OCI-LY1 (cell line): ENCODE data around the gene FNDC4.

Source experiments
- H2AFZ ChIP-seq: fragments of 200-600 bp; sonication (generic), shearing (Covaris generic); 2 replicates; pipeline ENCODE4 v1.6.0; 2014; ENCODE audit warnings: antibody characterized with exemption, mild to moderate bottlenecking, low read length
- H3F3A ChIP-seq: fragments of 200-600 bp; sonication (generic), shearing (Covaris generic); 2 replicates; pipeline ENCODE4 v1.6.0; 2014; ENCODE audit warnings: mild to moderate bottlenecking, antibody characterized with exemption, low read length, moderate library complexity; ENCODE audit not compliant: insufficient read depth
- H3K27ac ChIP-seq: fragments of 200-600 bp; sonication (generic); 2 replicates; pipeline ENCODE4 v1.5.1; 2014; ENCODE audit warnings: low read length, mixed run types, mild to moderate bottlenecking, low read depth; ENCODE audit not compliant: poor library complexity, severe bottlenecking
- H3K27me3 ChIP-seq: fragments of 200-600 bp; sonication (generic); 2 replicates; pipeline ENCODE4 v1.6.0; 2014; ENCODE audit warnings: antibody characterized with exemption, mild to moderate bottlenecking, low read length, moderate library complexity; ENCODE audit not compliant: insufficient read depth
- H3K36me3 ChIP-seq: fragments of 200-600 bp; sonication (generic); 2 replicates; pipeline ENCODE4 v1.6.1; 2014; ENCODE audit warnings: mild to moderate bottlenecking, antibody characterized with exemption, low read length, moderate library complexity, mixed read lengths; ENCODE audit not compliant: insufficient read depth
- H3K4me1 ChIP-seq: fragments of 200-600 bp; sonication (generic); 2 replicates; pipeline ENCODE4 v1.5.1; 2014; ENCODE audit warnings: mild to moderate bottlenecking, low read length, moderate library complexity; ENCODE audit not compliant: insufficient read depth, severe bottlenecking
- H3K4me2 ChIP-seq: fragments of 200-600 bp; sonication (generic), shearing (Covaris generic); 2 replicates; pipeline ENCODE4 v1.6.1; 2014; ENCODE audit warnings: low read length
- H3K4me3 ChIP-seq: fragments of 200-600 bp; sonication (generic); 2 replicates; pipeline ENCODE4 v1.5.1; 2014; ENCODE audit warnings: low read length, low read depth, mild to moderate bottlenecking, mixed read lengths; ENCODE audit not compliant: poor library complexity, severe bottlenecking
- H3K79me2 ChIP-seq: fragments of 200-600 bp; shearing (Covaris generic); 2 replicates; pipeline ENCODE4 v1.6.1; 2016; ENCODE audit warnings: mixed run types, low read length, mixed read lengths; ENCODE audit not compliant: insufficient read depth
- H3K9ac ChIP-seq: fragments of 200-600 bp; sonication (generic), shearing (Covaris generic); 2 replicates; pipeline ENCODE4 v1.6.1; 2014; ENCODE audit warnings: mild to moderate bottlenecking, low read length, mixed read lengths
- H3K9me2 ChIP-seq: fragments of 200-600 bp; sonication (generic), shearing (Covaris generic); 2 replicates; pipeline ENCODE4 v1.6.1; 2014; ENCODE audit warnings: low read depth, mild to moderate bottlenecking, low read length, mixed read lengths
- H3K9me3 ChIP-seq: fragments of 200-600 bp; shearing (Covaris generic); 2 replicates; pipeline ENCODE4 v1.6.1; 2014; ENCODE audit warnings: low read length, mixed read lengths
- H4K20me1 ChIP-seq: fragments of 200-600 bp; sonication (generic), shearing (Covaris generic); 2 replicates; pipeline ENCODE4 v1.6.0; 2016; ENCODE audit warnings: mild to moderate bottlenecking, low read length; ENCODE audit not compliant: insufficient read depth
- CTCF ChIP-seq: fragments of 200-600 bp; sonication (generic), shearing (Covaris generic); IDR thresholded peaks from 2 replicates; pipeline ENCODE4 v1.5.1; 2017; ENCODE audit warnings: mild to moderate bottlenecking, antibody characterized with exemption, low read length, moderate library complexity, mixed read lengths
- EZH2 ChIP-seq: fragments of 200-600 bp; sonication (generic), shearing (Covaris generic); IDR thresholded peaks from 2 replicates; pipeline ENCODE4 v1.8.0; 2017; ENCODE audit warnings: borderline replicate concordance, mixed run types, mild to moderate bottlenecking, antibody characterized with exemption, low read length, moderate library complexity, mixed read lengths

FNDC4 gene

DNA sequence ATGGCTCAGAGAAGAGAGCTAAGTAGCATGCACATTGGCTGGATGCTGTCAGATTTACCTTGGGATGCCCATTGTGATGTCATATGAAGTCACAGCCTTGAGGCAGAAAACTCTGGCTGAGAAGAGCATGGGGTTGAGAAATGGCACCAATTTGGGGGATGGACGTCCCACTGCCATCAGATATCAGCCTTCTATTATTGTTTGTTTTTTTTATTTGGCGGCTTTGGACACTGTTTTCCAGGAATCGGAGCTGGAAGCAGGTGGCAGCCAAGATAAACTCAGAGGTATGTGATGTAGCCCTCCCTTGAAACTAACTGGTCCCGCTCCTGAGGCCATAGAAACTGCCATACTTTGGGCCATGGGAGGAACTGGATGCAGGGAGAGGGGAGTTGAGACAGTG, 42.3 kb upstream of the FNDC4 start:
- Histone ChIP-seq H3K4me2 (no peak overlapping the region), H4K20me1 (no peaks in the 10 kb centered on the region)
- no peak for TF ChIP-seq EZH2

DNA sequence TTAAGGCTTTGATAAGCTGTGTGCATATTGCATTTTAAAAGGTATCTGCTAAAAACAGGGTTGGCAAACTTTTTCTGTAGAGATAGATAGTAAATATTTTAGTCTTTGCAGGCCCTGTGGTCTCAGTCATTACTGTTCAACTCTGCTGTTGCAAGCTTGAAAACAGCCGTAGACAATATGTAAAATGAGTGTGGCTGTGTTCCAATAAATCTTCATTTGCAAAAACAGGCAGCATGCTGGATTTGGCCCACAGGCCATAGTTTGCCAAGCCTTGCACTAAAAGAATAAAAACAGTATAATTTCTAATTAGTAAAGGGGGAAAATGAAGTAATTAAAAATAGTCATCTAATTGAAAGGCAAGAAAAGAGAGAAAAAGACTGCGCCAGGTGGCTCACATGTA, 37.0 kb upstream of the FNDC4 start:
- H3K27ac ChIP-seq: no peak overlapping the region
- H3K4me3 ChIP-seq: no peak overlapping the region
- H3K9me3 ChIP-seq: no peaks in the 10 kb centered on the region
- TF ChIP-seq CTCF: no peak
- TF ChIP-seq EZH2: no peak
- no peaks in the 10 kb centered on the region for H3K27me3 ChIP-seq
- no peak overlapping the region for H3K4me2 ChIP-seq
- no peak overlapping the region for H2AFZ ChIP-seq
- H3K36me3 ChIP-seq: no peaks in the 10 kb centered on the region
- no peaks in the 10 kb centered on the region for H3K4me1 ChIP-seq
- H3F3A ChIP-seq: no peaks in the 10 kb centered on the region
- no peaks in the 10 kb centered on the region for H3K9me2 ChIP-seq
- no peaks in the 10 kb centered on the region for H4K20me1 ChIP-seq
- H3K79me2 ChIP-seq: no peaks in the 10 kb centered on the region
- H3K9ac ChIP-seq: no peak overlapping the region

More for the DNA sequence above, 42.3 kb upstream of the FNDC4 start:
- no peak overlapping the region for H3K9ac ChIP-seq
- H3K36me3 ChIP-seq: no peaks in the 10 kb centered on the region
- H3K4me1 ChIP-seq: no peaks in the 10 kb centered on the region
- no peaks in the 10 kb centered on the region for H3F3A ChIP-seq
- no peak overlapping the region for H2AFZ ChIP-seq
- no peaks in the 10 kb centered on the region for H3K79me2 ChIP-seq
- no peaks in the 10 kb centered on the region for H3K9me3 ChIP-seq
- no peak overlapping the region for H3K27ac ChIP-seq
- H3K9me2 ChIP-seq: no peaks in the 10 kb centered on the region
- H3K27me3 ChIP-seq: no peaks in the 10 kb centered on the region
- no peak overlapping the region for H3K4me3 ChIP-seq

- no peak for TF ChIP-seq EZH2
- TF ChIP-seq CTCF: no peak
- H3K4me2 ChIP-seq: no peak overlapping the region
These were observed 32.2 kb upstream of the FNDC4 start for GRCh38 chr2:27527182-27527581.

DNA sequence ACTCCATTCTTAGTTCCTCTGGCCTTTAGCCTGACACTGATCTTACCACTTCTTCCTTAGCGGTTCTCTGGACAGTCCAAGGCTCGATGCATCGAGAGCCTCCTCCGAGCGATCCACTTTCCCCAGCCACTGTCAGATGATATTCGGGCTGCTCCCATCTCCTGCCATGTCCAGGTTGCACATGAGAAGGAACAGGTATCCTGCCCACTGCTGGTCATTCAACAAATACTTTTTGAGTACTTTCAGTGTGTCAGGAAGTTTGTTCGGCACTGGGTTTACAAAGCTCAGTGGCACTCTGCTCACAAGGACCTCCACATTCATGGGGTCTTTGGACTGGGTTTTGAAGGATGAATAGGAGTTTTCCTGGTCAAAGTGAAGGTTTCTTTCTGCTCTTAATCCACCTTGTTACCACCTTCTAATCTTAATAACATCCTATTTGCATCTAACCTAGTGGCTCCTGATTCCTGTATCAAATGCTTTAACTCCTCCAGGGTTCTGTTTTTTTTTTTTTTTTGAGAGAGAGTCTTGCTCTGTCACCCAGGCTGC, 27.5 kb upstream of the FNDC4 start:
- Histone ChIP-seq H3K9me3 (no peaks in the 10 kb centered on the region), H4K20me1 (no peaks in the 10 kb centered on the region), H3K27ac (no peak overlapping the region), H3K79me2 (no peaks in the 10 kb centered on the region), H3K4me1 (no peaks in the 10 kb centered on the region), H3K9me2 (no peaks in the 10 kb centered on the region), H3K36me3 (no peaks in the 10 kb centered on the region), H3K9ac (no peak overlapping the region), H3K4me2 (no peak overlapping the region), H3K4me3 (no peak overlapping the region), H2AFZ (no peak overlapping the region), H3K27me3 (no peaks in the 10 kb centered on the region), H3F3A (no peaks in the 10 kb centered on the region)
- TF ChIP-seq EZH2: no peak
- no peak for TF ChIP-seq CTCF

More at GRCh38 chr2:27527182-27527581, 32.2 kb upstream of the FNDC4 start:
- no peaks in the 10 kb centered on the region for H4K20me1 ChIP-seq
- no peaks in the 10 kb centered on the region for H3K4me1 ChIP-seq
- no peaks in the 10 kb centered on the region for H3K36me3 ChIP-seq
- H3K27ac ChIP-seq: no peak overlapping the region
- no peaks in the 10 kb centered on the region for H3K9me2 ChIP-seq
- no peak overlapping the region for H3K4me3 ChIP-seq
- no peak overlapping the region for H2AFZ ChIP-seq
- H3K9me3 ChIP-seq: no peaks in the 10 kb centered on the region
- no peak overlapping the region for H3K9ac ChIP-seq
- no peaks in the 10 kb centered on the region for H3K79me2 ChIP-seq
- H3K27me3 ChIP-seq: no peaks in the 10 kb centered on the region
- H3F3A ChIP-seq: no peaks in the 10 kb centered on the region
